Loucy (cell line): Measurements from ENCODE around the gene ADD1.

ENCODE experiments used
- H2AFZ ChIP-seq: fragments of 200-600 bp; sonication (generic); 2 replicates; pipeline ENCODE4 v1.6.0; 2016; ENCODE audit warnings: antibody characterized with exemption, mild to moderate bottlenecking, low read length, moderate library complexity
- H3F3A ChIP-seq: fragments of 200-600 bp; 2 replicates; pipeline ENCODE4 v1.6.0; 2016; ENCODE audit warnings: antibody characterized with exemption, low read depth, mild to moderate bottlenecking
- H3K27me3 ChIP-seq: fragments of 200-600 bp; sonication (generic); 2 replicates; pipeline ENCODE4 v1.6.1; 2014; ENCODE audit warnings: low read length, mild to moderate bottlenecking; ENCODE audit not compliant: insufficient read depth, poor library complexity, severe bottlenecking
- H3K36me3 ChIP-seq: fragments of 200-600 bp; sonication (generic); 2 replicates; pipeline ENCODE4 v1.6.1; 2016; ENCODE audit warnings: low read length; ENCODE audit not compliant: insufficient read depth
- H3K4me1 ChIP-seq: fragments of 200-600 bp; sonication (generic); 2 replicates; pipeline ENCODE4 v1.5.1; 2014; ENCODE audit warnings: low read length, mild to moderate bottlenecking; ENCODE audit not compliant: insufficient read depth, poor library complexity, severe bottlenecking
- H3K4me2 ChIP-seq: fragments of 200-600 bp; sonication (generic); 2 replicates; pipeline ENCODE4 v1.6.0; 2014; ENCODE audit warnings: antibody characterized with exemption, low read length, low read depth, mild to moderate bottlenecking; ENCODE audit not compliant: poor library complexity, severe bottlenecking
- H3K4me3 ChIP-seq: fragments of 200-600 bp; sonication (generic); 2 replicates; pipeline ENCODE4 v1.5.1; 2014; ENCODE audit warnings: low read length, mild to moderate bottlenecking, mixed read lengths; ENCODE audit not compliant: poor library complexity, severe bottlenecking
- H3K79me2 ChIP-seq: fragments of 200-600 bp; sonication (generic); 2 replicates; pipeline ENCODE4 v1.6.1; 2014; ENCODE audit warnings: low read length; ENCODE audit not compliant: insufficient read depth
- H3K9ac ChIP-seq: fragments of 200-600 bp; sonication (generic); 2 replicates; pipeline ENCODE4 v1.6.0; 2014; ENCODE audit warnings: mild to moderate bottlenecking, low read depth, low read length, moderate library complexity; ENCODE audit not compliant: poor library complexity, severe bottlenecking
- H3K9me2 ChIP-seq: fragments of 200-600 bp; sonication (generic); replicated peaks from 2 replicates; pipeline ENCODE4 v1.6.1; 2016; ENCODE audit warnings: low read depth, low read length, mixed read lengths
- H3K9me3 ChIP-seq: fragments of 200-600 bp; sonication (generic); 2 replicates; pipeline ENCODE4 v1.6.1; 2014; ENCODE audit warnings: mild to moderate bottlenecking, antibody characterized with exemption, low read length, low read depth; ENCODE audit not compliant: insufficient read depth
- H4K20me1 ChIP-seq: fragments of 200-600 bp; sonication (generic); 2 replicates; pipeline ENCODE4 v1.6.0; 2014; ENCODE audit warnings: antibody characterized with exemption, low read length, mild to moderate bottlenecking; ENCODE audit not compliant: insufficient read depth, poor library complexity, severe bottlenecking
- CTCF ChIP-seq: fragments of 200-600 bp; sonication (generic); conservative IDR thresholded peaks from 2 replicates; pipeline ENCODE4 v1.5.1; 2014; ENCODE audit warnings: mild to moderate bottlenecking, antibody characterized with exemption, low read length
- EZH2phosphoT487 ChIP-seq: fragments of 200-600 bp; IDR thresholded peaks from 2 replicates; pipeline ENCODE4 v1.6.1; 2018; ENCODE audit warnings: antibody characterized with exemption, mild to moderate bottlenecking, moderate library complexity, borderline replicate concordance

ADD1 gene

GRCh38 chr4:2804449-2804972, 39.1 kb upstream of the ADD1 start:
- Histone ChIP-seq H3K4me2 (no peak overlapping the region), H3F3A (no peaks in the 10 kb centered on the region), H4K20me1 (no peaks in the 10 kb centered on the region), H3K36me3 (no peaks in the 10 kb centered on the region), H3K27me3 (no peaks in the 10 kb centered on the region), H3K9me2 (no peaks in the 10 kb centered on the region), H3K79me2 (no peaks in the 10 kb centered on the region), H3K9me3 (no peaks in the 10 kb centered on the region), H3K4me1 (peaks cover 28% of the 10 kb centered on the region), H3K4me3 (no peak overlapping the region), H2AFZ (no peak overlapping the region), H3K9ac (no peak overlapping the region)
- TF ChIP-seq EZH2phosphoT487 (no peak), CTCF (no peak)

GRCh38 chr4:2804973-2805501, 38.6 kb upstream of the ADD1 start:
- H3K79me2 ChIP-seq: no peaks in the 10 kb centered on the region
- H3K9ac ChIP-seq: no peak overlapping the region
- H2AFZ ChIP-seq: no peak overlapping the region
- no peaks in the 10 kb centered on the region for H3K36me3 ChIP-seq
- no peaks in the 10 kb centered on the region for H3K9me3 ChIP-seq
- H3K4me1 ChIP-seq: peaks cover 28% of the 10 kb centered on the region
- no peak for TF ChIP-seq CTCF
- no peak for TF ChIP-seq EZH2phosphoT487
- H3K9me2 ChIP-seq: no peaks in the 10 kb centered on the region
- H4K20me1 ChIP-seq: no peaks in the 10 kb centered on the region
- H3F3A ChIP-seq: no peaks in the 10 kb centered on the region
- no peaks in the 10 kb centered on the region for H3K27me3 ChIP-seq
- H3K4me2 ChIP-seq: no peak overlapping the region
- no peak overlapping the region for H3K4me3 ChIP-seq

- H3K4me1 ChIP-seq: peaks cover 29% of the 10 kb centered on the region
- H3K79me2 ChIP-seq: no peaks in the 10 kb centered on the region
- H3K36me3 ChIP-seq: no peaks in the 10 kb centered on the region
- H2AFZ ChIP-seq: no peak overlapping the region
- H3K27me3 ChIP-seq: no peaks in the 10 kb centered on the region
- no peak overlapping the region for H3K9ac ChIP-seq
- H3K9me2 ChIP-seq: no peaks in the 10 kb centered on the region
- H3K4me2 ChIP-seq: no peak overlapping the region
- no peak overlapping the region for H3K4me3 ChIP-seq
- H3F3A ChIP-seq: no peaks in the 10 kb centered on the region
- TF ChIP-seq EZH2phosphoT487: no peak
- no peak for TF ChIP-seq CTCF
- H3K9me3 ChIP-seq: no peaks in the 10 kb centered on the region
- no peaks in the 10 kb centered on the region for H4K20me1 ChIP-seq
These were observed 37.8 kb upstream of the ADD1 start for GRCh38 chr4:2805712-2806389.
